GM21423 (cell line): ENCODE measurements around the gene ASXL3.
A peak's percentile ranks its signal among the peaks of the same experiment; 100 is the strongest.

Source experiments
- ATAC-seq: cut with Tn5 transposase; IDR thresholded peaks from one replicate; pipeline ENCODE4 v1.9.1; 2021; ENCODE audit warnings: mild to moderate bottlenecking, moderate library complexity; ENCODE audit not compliant: unreplicated experiment

The ASXL3 gene

GRCh38 chr18:33577685-33578517 lies at the start of gene ASXL3:
ASXL3 (plus strand) TSS chr18:33578219; CDS start chr18:33578632, 413 bp downstream.
- no peak for ATAC-seq

- ATAC-seq: no peak
Measured at GRCh38 chr18:33532978-33533377, 45.0 kb upstream of the ASXL3 start.

- ATAC-seq: no peak
Measured at GRCh38 chr18:33536904-33537303, 41.1 kb upstream of the ASXL3 start.

GRCh38 chr18:33538418-33539042 lies 39.5 kb upstream of the ASXL3 start:
- ATAC-seq: no peak

DNA sequence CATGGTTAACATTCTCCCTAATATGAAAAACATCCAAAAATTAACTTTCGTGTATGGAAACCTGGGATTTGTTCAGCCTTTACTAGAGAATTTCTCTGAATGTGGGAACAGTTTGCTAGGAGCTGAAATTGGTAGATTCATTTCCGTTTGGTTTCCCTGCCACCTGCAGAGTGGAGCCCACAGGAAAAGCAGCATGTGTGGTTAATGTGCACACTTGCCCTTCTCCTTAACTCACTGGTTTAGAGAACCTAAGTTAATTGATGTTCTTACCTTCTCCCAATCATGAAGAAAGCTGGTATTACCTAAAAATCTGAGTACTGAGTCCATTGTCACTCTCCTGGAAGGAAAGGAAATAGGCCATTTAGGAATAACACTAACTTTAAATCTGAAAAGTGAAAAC lies 37.6 kb upstream of the ASXL3 start:
- no peak for ATAC-seq

DNA sequence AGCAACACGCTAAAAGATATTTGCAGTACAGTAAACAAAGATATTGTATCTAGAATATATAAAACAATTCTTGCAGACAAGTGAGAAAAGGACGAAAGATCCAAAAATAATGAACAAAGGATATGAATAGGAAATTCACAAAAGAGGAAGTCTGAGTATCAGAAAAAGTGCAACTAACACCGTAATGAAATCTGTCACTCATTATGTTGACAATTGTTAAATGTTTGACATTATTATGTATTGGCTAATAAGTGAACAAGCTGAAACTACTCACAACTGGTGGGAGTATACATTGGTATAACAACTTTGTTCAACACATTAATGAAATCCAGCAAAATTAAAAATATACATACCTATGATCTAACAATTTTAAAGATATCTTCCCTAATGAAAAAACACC lies 36.7 kb upstream of the ASXL3 start:
- peak; percentile 49 for ATAC-seq

- ATAC-seq: no peak
Measured at GRCh38 chr18:33556846-33557245, 21.2 kb upstream of the ASXL3 start.

DNA sequence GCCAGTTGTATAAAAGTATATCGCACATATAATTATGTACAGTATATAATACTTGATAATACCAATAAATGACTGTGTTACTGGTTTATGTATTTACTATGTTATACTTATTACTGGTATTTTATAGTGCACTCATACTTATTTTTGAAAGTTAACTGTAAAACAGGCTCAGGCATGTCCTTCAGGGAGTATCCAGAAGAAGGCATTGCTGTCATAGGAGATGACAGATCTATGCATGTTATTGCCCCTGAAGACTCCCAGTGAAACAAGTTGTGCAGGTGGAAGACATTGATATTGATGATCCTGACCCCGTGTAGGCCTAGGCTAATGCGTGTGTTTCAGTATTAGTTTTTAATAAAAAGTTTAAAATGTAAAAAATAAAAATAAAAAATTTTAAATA lies 20.3 kb upstream of the ASXL3 start:
- ATAC-seq: no peak

- ATAC-seq: no peak
Measured at GRCh38 chr18:33558529-33558928, 19.5 kb upstream of the ASXL3 start.

- ATAC-seq: no peak
Measured at GRCh38 chr18:33560686-33561370, 17.2 kb upstream of the ASXL3 start.

GRCh38 chr18:33562741-33563140 lies 15.3 kb upstream of the ASXL3 start:
- ATAC-seq: no peak

- no peak for ATAC-seq
Measured at GRCh38 chr18:33567705-33568104, 10.3 kb upstream of the ASXL3 start.

DNA sequence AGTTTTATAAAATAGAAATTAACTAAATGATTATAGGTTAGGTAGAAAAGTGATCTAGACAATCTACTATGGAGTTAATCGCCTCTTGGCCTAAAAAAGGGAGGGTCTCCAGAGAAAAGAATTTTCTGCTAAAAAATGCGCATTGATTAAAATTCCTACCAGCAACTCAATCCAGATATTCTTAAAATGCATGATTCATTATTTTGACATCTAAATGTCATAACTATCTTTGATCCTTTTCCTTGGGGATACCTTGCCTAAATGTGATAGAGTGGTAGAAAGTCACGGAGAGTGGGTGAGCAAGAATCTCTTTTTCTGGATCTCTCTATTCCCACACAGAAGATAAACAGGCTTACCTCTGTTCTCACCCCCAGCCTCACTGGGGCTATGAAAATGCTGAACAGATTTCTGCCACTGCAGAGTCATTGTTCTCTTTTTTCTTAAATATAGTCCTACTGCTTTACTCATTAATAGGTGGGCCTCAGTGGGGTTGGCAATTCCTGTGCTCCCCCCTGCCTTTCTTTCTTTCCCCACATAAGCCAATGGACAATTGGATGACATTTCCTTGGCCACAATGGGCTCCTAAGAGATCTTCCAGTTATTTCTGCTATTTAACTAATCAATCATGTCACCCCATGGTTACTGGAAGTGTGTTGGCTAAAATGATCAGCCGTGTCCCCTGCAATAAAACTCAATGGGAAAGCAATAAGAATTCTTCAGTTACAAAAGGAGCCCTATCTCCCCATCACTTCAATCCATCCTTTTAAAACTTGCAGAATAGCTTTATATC lies 5.8 kb upstream of the ASXL3 start:
- ATAC-seq: no peak

- ATAC-seq: no peak
Measured at GRCh38 chr18:33573193-33573592, 4.8 kb upstream of the ASXL3 start.

DNA sequence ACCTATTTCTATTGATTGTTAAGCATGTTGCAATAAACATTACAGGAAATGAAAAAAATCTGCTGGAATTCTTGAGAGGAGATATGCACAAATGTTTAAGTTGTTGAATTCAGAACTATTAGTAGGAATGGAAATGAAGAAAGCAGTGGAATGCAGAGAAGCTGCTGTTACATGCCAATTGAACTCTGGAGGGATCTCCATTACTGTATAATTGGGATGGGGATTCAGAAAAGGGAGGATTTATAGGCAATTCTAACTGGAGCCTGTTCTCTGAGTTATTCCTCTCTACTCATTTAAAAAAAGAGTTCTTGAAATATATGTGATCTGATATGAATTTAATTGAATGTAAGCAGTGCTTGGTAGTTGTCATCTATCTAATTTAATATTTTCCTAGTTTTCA lies 2.6 kb upstream of the ASXL3 start:
- no peak for ATAC-seq

GRCh38 chr18:33576999-33577646 lies 896 bp upstream of the ASXL3 start:
- ATAC-seq: no peak

DNA sequence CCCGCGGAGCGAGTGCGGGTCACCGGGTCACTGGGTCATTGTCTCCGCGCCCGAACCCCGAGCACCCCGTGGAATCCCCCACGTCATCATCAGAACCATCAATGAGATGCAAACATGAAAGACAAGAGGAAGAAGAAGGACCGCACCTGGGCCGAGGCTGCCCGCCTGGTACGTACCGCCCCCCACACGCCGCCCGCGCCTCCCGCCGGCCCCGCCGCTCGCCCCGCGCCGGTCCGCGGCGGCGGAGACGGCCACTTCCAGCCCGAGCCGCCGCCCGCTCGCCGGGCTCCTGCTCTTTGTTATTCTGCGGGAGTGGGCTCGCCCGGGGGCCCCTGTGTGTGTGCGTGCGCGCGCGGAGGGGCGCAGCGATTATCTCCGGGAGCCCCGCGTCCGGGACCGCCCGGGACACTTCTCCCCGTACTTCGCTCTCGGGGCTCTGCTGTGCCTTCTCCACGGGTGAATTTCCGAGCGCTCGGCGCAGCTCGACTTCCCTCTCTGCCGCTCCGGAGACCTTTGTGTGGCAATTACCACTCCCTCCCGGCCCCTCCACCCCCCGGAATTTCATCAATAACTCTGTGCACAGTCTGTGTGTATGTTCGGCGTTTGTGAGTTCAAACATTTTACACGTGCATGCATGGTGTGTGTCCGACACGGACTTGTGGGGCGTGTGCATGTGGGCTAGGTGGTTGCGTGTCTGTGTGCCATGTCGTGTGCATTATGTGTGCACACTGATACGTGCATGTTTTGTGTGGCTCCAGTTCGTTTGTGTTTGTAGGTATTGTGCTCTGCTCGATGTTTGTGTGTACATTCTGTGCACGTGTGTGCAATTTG lies 714 bp downstream of the ASXL3 start:
- no peak for ATAC-seq

DNA sequence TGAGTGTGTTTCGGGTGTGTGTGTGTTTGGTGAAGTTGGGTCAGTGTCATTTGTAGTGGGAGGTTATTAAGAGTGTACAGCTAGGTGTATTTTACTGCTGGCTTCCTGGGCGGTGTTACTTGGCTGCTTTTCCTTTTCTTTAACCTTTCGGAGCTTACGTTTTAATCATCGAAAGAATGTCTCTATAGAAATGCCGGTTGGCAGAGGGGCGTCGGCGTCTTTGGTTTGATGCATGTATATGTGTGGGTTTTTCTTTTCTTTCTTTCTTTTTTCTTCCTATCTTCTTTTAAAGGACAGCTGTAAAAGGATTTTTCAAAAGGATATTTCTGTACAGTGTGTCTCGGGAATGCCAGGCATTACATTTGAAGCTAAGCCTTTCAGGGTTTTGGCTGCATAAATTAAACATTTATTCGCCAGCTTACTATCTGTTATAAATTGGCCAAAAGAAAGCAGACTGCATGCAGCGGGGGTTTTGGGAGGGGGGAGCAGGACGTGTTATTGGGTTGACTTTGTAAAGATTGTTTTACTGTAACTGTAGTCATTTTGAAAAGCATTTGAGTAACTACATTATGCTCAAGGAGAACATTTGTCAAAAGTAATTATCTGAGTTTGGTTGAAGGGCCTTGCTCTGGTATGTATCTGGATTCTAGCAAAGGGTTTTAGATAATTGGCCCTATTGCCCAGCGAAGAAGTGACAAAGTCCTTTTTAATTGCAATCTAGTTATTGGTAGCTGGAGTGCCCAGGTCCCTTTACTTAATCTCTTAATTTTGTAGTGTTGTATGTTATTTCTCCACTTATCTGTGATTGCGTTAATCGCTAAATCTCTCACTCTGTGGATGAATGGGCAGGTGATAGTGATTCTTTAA lies 1.6 kb downstream of the ASXL3 start:
- no peak for ATAC-seq

DNA sequence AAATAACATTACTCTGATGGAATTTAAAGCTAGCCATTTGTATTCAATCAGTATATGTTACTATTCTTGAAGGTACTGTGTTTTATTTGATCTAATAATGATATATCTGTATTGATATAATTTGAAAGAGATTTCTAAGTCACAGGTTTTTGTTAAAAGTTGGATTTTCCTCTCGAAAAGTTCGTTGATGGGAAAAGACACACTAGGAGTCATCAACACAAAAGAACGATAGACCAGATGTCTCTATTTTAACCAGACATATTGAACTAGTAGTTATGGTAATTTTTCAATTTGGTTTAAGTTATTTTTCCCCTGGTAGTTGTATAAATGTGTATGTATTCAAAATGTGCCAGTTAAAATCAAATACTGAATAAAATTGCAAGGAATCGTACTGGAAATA lies 2.5 kb downstream of the ASXL3 start:
- no peak for ATAC-seq
